Keratinocyte (primary cell): ENCODE measurements around the gene MFAP1. TPM values are rescaled to one million over a fixed set of nuclear protein-coding genes. Genes with fewer than 3 reads are reported as not detected.

ENCODE experiments used
- DNase-seq: peaks from one replicate; pipeline ENCODE4 v3.0.0-alpha.2; 2011; ENCODE audit warnings: low read depth, missing footprints, low spot score
- FAIRE-seq: peaks from 2 replicates; lab custom pipeline; 2011; peaks lifted over from hg19 to GRCh38; lab: Jason Lieb, UNC
- H2AFZ ChIP-seq: 2 replicates; pipeline ENCODE4 v1.6.0; 2012; ENCODE audit warnings: low read length, control low read depth, inconsistent platforms; ENCODE audit not compliant: control insufficient read depth
- H3K27ac ChIP-seq: 2 replicates; pipeline ENCODE4 v1.5.1; 2011; ENCODE audit warnings: low read length; ENCODE audit not compliant: control insufficient read depth, insufficient read depth
- H3K27me3 ChIP-seq: 3 replicates; pipeline ENCODE4 v1.6.0; 2011; ENCODE audit warnings: low read length; ENCODE audit not compliant: control insufficient read depth, insufficient read depth; ENCODE audit errors: extremely low read depth
- H3K36me3 ChIP-seq, 2 experiments: 2 replicates in 1 of 2; 3 replicates in 1 of 2; pipeline ENCODE4 v1.5.1; 2011; ENCODE audit warnings: low read length in 2 of 2, mild to moderate bottlenecking in 1 of 2; ENCODE audit not compliant: control insufficient read depth in 2 of 2, insufficient read depth in 2 of 2; ENCODE audit errors: extremely low read depth in 1 of 2
- H3K4me1 ChIP-seq: 3 replicates; pipeline ENCODE4 v1.5.1; 2011; ENCODE audit warnings: low read length; ENCODE audit not compliant: control insufficient read depth, insufficient read depth; ENCODE audit errors: extremely low read depth
- H3K4me2 ChIP-seq: 3 replicates; pipeline ENCODE4 v1.6.0; 2011; ENCODE audit warnings: low read depth, low read length; ENCODE audit not compliant: control insufficient read depth, insufficient read depth; ENCODE audit errors: extremely low read depth
- H3K4me3 ChIP-seq, 3 experiments: fragments of 200-600 bp in 1 of 3; sonication (generic) in 1 of 3; 2 replicates in 2 of 3; 3 replicates in 1 of 3; pipeline ENCODE4 v1.5.1; 2011 to 2016; ENCODE audit warnings: low read length in 3 of 3, mild to moderate bottlenecking in 3 of 3, control low read depth in 2 of 3, inconsistent platforms in 1 of 3, low read depth in 1 of 3, mixed read lengths in 1 of 3, mixed run types in 1 of 3, moderate library complexity in 1 of 3; ENCODE audit not compliant: control insufficient read depth in 2 of 3, insufficient read depth in 2 of 3; ENCODE audit errors: extremely low read depth in 1 of 3
- H3K79me2 ChIP-seq: 2 replicates; pipeline ENCODE4 v1.6.0; 2012; ENCODE audit warnings: low read length; ENCODE audit not compliant: control insufficient read depth, insufficient read depth
- H3K9ac ChIP-seq: 3 replicates; pipeline ENCODE4 v1.6.0; 2011; ENCODE audit warnings: low read length; ENCODE audit not compliant: control insufficient read depth, insufficient read depth; ENCODE audit errors: extremely low read depth
- H3K9me1 ChIP-seq: 3 replicates; pipeline ENCODE4 v1.6.0; 2011; ENCODE audit warnings: low read length; ENCODE audit not compliant: control insufficient read depth, insufficient read depth; ENCODE audit errors: extremely low read depth
- H3K9me3 ChIP-seq: 2 replicates; pipeline ENCODE4 v1.5.1; 2012; ENCODE audit warnings: low read depth, low read length; ENCODE audit not compliant: control insufficient read depth
- H4K20me1 ChIP-seq: 3 replicates; pipeline ENCODE4 v1.6.0; 2011; ENCODE audit warnings: low read length; ENCODE audit not compliant: control insufficient read depth, insufficient read depth; ENCODE audit errors: extremely low read depth
- EZH2 ChIP-seq: IDR thresholded peaks from one replicate; pipeline ENCODE4 v1.6.1; 2012; ENCODE audit warnings: inconsistent platforms, mild to moderate bottlenecking, low read length, moderate library complexity
- dilution Hi-C: fragments of 300-500 bp; cut with MboI; formaldehyde crosslinking; loops from one replicate; pipeline ENCODE4 v1.7.0; 2020; ENCODE audit warnings: low sequenced_read_pairs; ENCODE audit not compliant: extremely low pct_ligation_motif_present
- polyA minus RNA-seq, 3 experiments: library from RNA; depleted of rRNA, polyadenylated mRNA; stranded (reverse); fragments of >200 nt; gene quantifications; 1 replicate in 1 of 3; 2 replicates in 1 of 3; 3 replicates in 1 of 3; pipeline ENCODE4 v1.2.3, GENCODE V29; 2011
- polyA plus RNA-seq, 5 experiments: library from polyadenylated mRNA; depleted of rRNA in 3 of 5; stranded (reverse) in 3 of 5; stranded (forward) in 1 of 5; unstranded in 1 of 5; fragments of >200 nt; gene quantifications; 1 replicate in 1 of 5; 2 replicates in 3 of 5; 3 replicates in 1 of 5; pipeline versions ENCODE4 v1.2.1 to v1.2.3, GENCODE V29; 2011 to 2012; ENCODE audit warnings: missing spikeins in 2 of 5, low read depth in 1 of 5, low replicate concordance in 1 of 5
- TF ChIP-seq, protein P1 (sequence below), 3 experiments: IDR thresholded peaks in 1 of 3; conservative IDR thresholded peaks in 1 of 3; optimal IDR thresholded peaks in 1 of 3; 2 replicates in 2 of 3; 3 replicates in 1 of 3; pipeline versions ENCODE3 to v1.5.1; 2011; ENCODE audit warnings: low read length in 3 of 3, mild to moderate bottlenecking in 3 of 3, moderate library complexity in 2 of 3, control low read depth in 1 of 3, inconsistent platforms in 1 of 3; ENCODE audit not compliant: insufficient read depth in 2 of 3; ENCODE audit errors: extremely low read depth in 1 of 3

MFAP1 gene, protein sequence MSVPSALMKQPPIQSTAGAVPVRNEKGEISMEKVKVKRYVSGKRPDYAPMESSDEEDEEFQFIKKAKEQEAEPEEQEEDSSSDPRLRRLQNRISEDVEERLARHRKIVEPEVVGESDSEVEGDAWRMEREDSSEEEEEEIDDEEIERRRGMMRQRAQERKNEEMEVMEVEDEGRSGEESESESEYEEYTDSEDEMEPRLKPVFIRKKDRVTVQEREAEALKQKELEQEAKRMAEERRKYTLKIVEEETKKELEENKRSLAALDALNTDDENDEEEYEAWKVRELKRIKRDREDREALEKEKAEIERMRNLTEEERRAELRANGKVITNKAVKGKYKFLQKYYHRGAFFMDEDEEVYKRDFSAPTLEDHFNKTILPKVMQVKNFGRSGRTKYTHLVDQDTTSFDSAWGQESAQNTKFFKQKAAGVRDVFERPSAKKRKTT
- 20.0 to 33.1 TPM (median 25.6 TPM) in 3 replicates for polyA plus RNA-seq
- 64.6 TPM for polyA plus RNA-seq (2011; ENCODE audit: low read depth)
- 22.3 and 30.8 TPM in 2 replicates for polyA plus RNA-seq (2011; cell fraction: cytosol; rRNA removed)
- polyA plus RNA-seq (2011; cell fraction: nucleus; rRNA removed), result 30.1 and 43.2 TPM in 2 replicates
- polyA plus RNA-seq (2012; ENCODE audit: low replicate concordance), result 32.8 and 35.7 TPM in 2 replicates
- polyA minus RNA-seq, result 6.1 to 15.9 TPM (median 14.0 TPM) in 3 replicates
- 19.8 TPM for polyA minus RNA-seq (2011; cell fraction: cytosol; rRNA and poly(A)+ RNA removed)
- polyA minus RNA-seq (2011; cell fraction: nucleus; rRNA and poly(A)+ RNA removed), result 11.6 and 18.8 TPM in 2 replicates

DNA sequence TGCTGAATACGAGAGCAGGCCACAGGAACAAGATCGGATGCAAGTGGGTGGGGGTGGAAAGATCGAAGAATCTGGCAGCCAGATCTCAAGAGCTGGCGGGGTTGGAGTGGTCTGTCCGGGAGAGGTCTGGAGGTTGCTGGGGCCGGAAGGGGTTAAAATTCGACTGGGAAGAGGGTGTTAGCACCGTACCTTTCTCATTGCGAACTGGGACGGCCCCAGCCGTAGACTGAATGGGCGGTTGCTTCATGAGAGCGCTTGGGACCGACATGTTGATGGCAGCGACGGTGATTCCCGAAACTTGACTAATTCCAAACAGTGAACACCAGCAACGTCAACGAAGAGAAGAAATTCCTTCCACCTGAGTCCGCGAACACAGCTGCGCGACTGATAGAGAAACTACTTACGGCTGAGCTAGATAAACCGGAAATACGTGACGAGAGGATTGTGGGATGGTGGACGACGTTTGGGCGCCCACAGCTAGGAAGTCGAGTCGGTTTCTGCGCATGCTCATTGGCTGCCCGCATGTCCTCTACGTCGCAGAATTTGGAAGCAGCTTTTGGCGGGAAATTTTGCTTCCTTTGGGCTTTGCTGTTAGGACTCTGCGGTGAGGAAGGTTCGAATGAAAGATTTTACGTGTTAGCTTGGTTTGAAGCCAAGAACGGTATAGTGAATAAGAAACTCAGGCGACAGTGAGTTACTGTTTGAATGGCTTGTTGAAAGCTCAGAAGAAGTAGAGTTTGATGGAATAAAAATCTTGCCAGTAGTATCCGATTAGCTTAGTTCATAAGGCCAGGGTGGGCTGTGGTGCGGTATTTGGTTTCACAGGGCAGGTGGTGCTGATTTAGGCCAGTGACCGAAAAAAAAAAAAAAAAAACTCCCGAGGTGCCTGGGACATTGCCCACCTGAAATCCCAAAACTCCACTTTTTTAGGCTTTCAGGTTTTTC, at the start of gene MFAP1:
Gene MFAP1, minus strand, starts transcription at position 389 of the 945 bp plus-strand sequence. Its CDS starts 121 bp downstream, at position 268.
- no peak for TF ChIP-seq EZH2
- TF ChIP-seq, protein P1, sequence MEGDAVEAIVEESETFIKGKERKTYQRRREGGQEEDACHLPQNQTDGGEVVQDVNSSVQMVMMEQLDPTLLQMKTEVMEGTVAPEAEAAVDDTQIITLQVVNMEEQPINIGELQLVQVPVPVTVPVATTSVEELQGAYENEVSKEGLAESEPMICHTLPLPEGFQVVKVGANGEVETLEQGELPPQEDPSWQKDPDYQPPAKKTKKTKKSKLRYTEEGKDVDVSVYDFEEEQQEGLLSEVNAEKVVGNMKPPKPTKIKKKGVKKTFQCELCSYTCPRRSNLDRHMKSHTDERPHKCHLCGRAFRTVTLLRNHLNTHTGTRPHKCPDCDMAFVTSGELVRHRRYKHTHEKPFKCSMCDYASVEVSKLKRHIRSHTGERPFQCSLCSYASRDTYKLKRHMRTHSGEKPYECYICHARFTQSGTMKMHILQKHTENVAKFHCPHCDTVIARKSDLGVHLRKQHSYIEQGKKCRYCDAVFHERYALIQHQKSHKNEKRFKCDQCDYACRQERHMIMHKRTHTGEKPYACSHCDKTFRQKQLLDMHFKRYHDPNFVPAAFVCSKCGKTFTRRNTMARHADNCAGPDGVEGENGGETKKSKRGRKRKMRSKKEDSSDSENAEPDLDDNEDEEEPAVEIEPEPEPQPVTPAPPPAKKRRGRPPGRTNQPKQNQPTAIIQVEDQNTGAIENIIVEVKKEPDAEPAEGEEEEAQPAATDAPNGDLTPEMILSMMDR (optimal IDR thresholded peaks at IDR 0.05 in 1 of 3, IDR thresholded peaks at IDR 0.05 in 1 of 3, conservative IDR thresholded peaks at IDR 0.05 in 1 of 3; ENCODE audit: extremely low read depth in 1 of 3, insufficient read depth in 2 of 3, low read length in 3 of 3), result no peak
- DNase-seq (peak; percentile 89), FAIRE-seq (peak; percentile 95)
- Histone ChIP-seq H3K9me1 (no peaks in the 10 kb centered on the region), H3K9ac (peak within 1 kb of the TSS; percentile 97), H3K4me1 (peaks cover 16% of the 10 kb centered on the region), H3K36me3 (no peaks in the 10 kb centered on the region), H3K9me3 (no peaks in the 10 kb centered on the region), H3K4me2 (peak within 1 kb of the TSS; percentile 91), H3K27me3 (no peaks in the 10 kb centered on the region), H3K4me3 (peak within 1 kb of the TSS; percentile 78 to 94 (median 92)), H2AFZ (peak within 1 kb of the TSS; percentile 89), H3K27ac (peak within 1 kb of the TSS; percentile 98), H4K20me1 (no peaks in the 10 kb centered on the region), H3K79me2 (peaks cover 46% of the 10 kb centered on the region)
- dilution Hi-C loops, result no loop called here

DNA sequence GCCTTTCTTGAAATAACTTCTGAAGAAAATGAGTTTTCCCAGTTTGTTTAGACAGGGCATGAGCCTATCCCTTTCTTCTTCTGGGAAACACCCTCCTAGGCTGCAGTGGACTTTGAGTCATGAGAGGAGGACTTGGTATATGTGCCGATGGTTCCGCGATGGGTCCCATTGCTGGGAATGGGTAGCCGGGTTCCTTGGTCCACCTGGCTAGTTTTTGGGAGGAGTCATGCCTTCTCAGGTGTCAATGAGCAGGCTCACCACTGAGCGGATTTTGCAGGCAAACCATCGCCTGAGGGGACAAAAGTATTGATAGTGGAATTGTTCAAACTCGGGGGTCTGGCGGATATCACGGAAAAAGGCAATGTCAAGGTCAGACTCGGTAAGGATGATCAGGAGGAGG, 49.2 kb upstream of the MFAP1 start:
- dilution Hi-C loops, result no loop called here
- TF ChIP-seq, protein P1 (optimal IDR thresholded peaks at IDR 0.05 in 1 of 3, IDR thresholded peaks at IDR 0.05 in 1 of 3, conservative IDR thresholded peaks at IDR 0.05 in 1 of 3; ENCODE audit: extremely low read depth in 1 of 3, insufficient read depth in 2 of 3, low read length in 3 of 3), result no peak
- TF ChIP-seq EZH2, result no peak
- H3K4me3 ChIP-seq, result no peak overlapping the region
- H3K79me2 ChIP-seq, result no peaks in the 10 kb centered on the region
- no peaks in the 10 kb centered on the region for H3K27me3 ChIP-seq
- no peaks in the 10 kb centered on the region for H3K4me1 ChIP-seq
- no peaks in the 10 kb centered on the region for H3K9me1 ChIP-seq
- H3K27ac ChIP-seq, result no peak overlapping the region
- DNase-seq, result no peak
- no peaks in the 10 kb centered on the region for H3K9me3 ChIP-seq
- H2AFZ ChIP-seq, result no peak overlapping the region
- H3K4me2 ChIP-seq, result no peak overlapping the region
- no peak for FAIRE-seq
- H3K9ac ChIP-seq, result no peak overlapping the region
- peaks cover 14% of the 10 kb centered on the region in 2 experiments for H3K36me3 ChIP-seq
- no peaks in the 10 kb centered on the region for H4K20me1 ChIP-seq
